GM12891 (cell line): ENCODE data around the gene SP8.

Source experiments
- PAX5 ChIP-seq: IDR thresholded peaks from 2 replicates; pipeline ENCODE4 v1.6.1; 2011; ENCODE audit warnings: low read length, moderate library complexity, mild to moderate bottlenecking; ENCODE audit not compliant: insufficient read depth, severe bottlenecking
- POLR2A ChIP-seq: IDR thresholded peaks from 2 replicates; pipeline ENCODE4 v1.6.1; 2011; ENCODE audit warnings: low read depth, low read length, control low read depth
- POLR2AphosphoS5 ChIP-seq: IDR thresholded peaks from 2 replicates; pipeline ENCODE4 v1.6.1; 2011; ENCODE audit warnings: low read depth, low read length, control low read depth
- TAF1 ChIP-seq: IDR thresholded peaks from 2 replicates; pipeline ENCODE4 v1.6.1; 2011; ENCODE audit warnings: low read depth, low read length, control low read depth

- TF ChIP-seq POLR2AphosphoS5 (no peak), TAF1 (no peak), POLR2A (no peak), PAX5 (no peak)
Measured at GRCh38 chr7:20786779-20787659, at the start of gene SP8.
